NT2/D1 (cell line): ENCODE measurements around the gene N4BP3.

Experiments used
- DNase-seq: peaks from one replicate; pipeline ENCODE4 v3.0.0-alpha.2; 2011; ENCODE audit warnings: low read depth, low spot score
- H3K27me3 ChIP-seq: 2 replicates; pipeline ENCODE4 v1.6.0; 2011; ENCODE audit warnings: mild to moderate bottlenecking; ENCODE audit not compliant: insufficient read length, insufficient read depth
- H3K36me3 ChIP-seq: 2 replicates; pipeline ENCODE4 v1.6.1; 2011; ENCODE audit warnings: mild to moderate bottlenecking, low read length, mixed read lengths; ENCODE audit not compliant: insufficient read depth, insufficient read length
- H3K4me1 ChIP-seq: 2 replicates; pipeline ENCODE4 v1.5.1; 2011; ENCODE audit not compliant: insufficient read depth, insufficient read length
- H3K4me3 ChIP-seq: 2 replicates; pipeline ENCODE4 v1.5.1; 2011; ENCODE audit warnings: low read depth; ENCODE audit not compliant: insufficient read length
- H3K9ac ChIP-seq: 2 replicates; pipeline ENCODE4 v1.6.0; 2011; ENCODE audit warnings: low read depth; ENCODE audit not compliant: insufficient read length
- H3K9me3 ChIP-seq: 2 replicates; pipeline ENCODE4 v1.5.1; 2011; ENCODE audit warnings: mild to moderate bottlenecking, low read length; ENCODE audit not compliant: insufficient read depth
- SUZ12 ChIP-seq: IDR thresholded peaks from 2 replicates; pipeline ENCODE4 v1.6.1; 2011; ENCODE audit not compliant: insufficient read length, insufficient read depth; ENCODE audit errors: extremely low read depth
- YY1 ChIP-seq: IDR thresholded peaks from 2 replicates; pipeline ENCODE4 v1.6.1; 2011; ENCODE audit not compliant: insufficient read length, insufficient read depth
- ZNF274 ChIP-seq: IDR thresholded peaks from 2 replicates; pipeline ENCODE4 v1.6.1; 2011; ENCODE audit warnings: mild to moderate bottlenecking, low read depth, low read length

Gene N4BP3

GRCh38 chr5:178106086-178106485 is 7.2 kb upstream of the N4BP3 start:
- no peak for TF ChIP-seq ZNF274
- no peak for TF ChIP-seq SUZ12
- TF ChIP-seq YY1: no peak
- Histone ChIP-seq H3K4me1 (peaks cover 5% of the 10 kb centered on the region), H3K9me3 (no peaks in the 10 kb centered on the region), H3K36me3 (no peaks in the 10 kb centered on the region), H3K27me3 (no peaks in the 10 kb centered on the region), H3K9ac (no peak overlapping the region), H3K4me3 (no peak overlapping the region)
- DNase-seq: no peak

GRCh38 chr5:178106556-178107239 is 6.6 kb upstream of the N4BP3 start:
- Histone ChIP-seq H3K4me1 (peaks cover 5% of the 10 kb centered on the region), H3K9me3 (no peaks in the 10 kb centered on the region), H3K9ac (no peak overlapping the region), H3K4me3 (no peak overlapping the region), H3K27me3 (no peaks in the 10 kb centered on the region), H3K36me3 (no peaks in the 10 kb centered on the region)
- DNase-seq: no peak
- TF ChIP-seq ZNF274 (no peak), SUZ12 (no peak), YY1 (no peak)

GRCh38 chr5:178107756-178108310 is 5.5 kb upstream of the N4BP3 start:
- DNase-seq: no peak
- H3K4me1 ChIP-seq: peaks cover 5% of the 10 kb centered on the region
- no peak overlapping the region for H3K9ac ChIP-seq
- H3K9me3 ChIP-seq: no peaks in the 10 kb centered on the region
- no peaks in the 10 kb centered on the region for H3K36me3 ChIP-seq
- TF ChIP-seq YY1 (no peak), SUZ12 (no peak), ZNF274 (no peak)
- no peaks in the 10 kb centered on the region for H3K27me3 ChIP-seq
- H3K4me3 ChIP-seq: no peak overlapping the region

GRCh38 chr5:178108446-178108845 is 4.9 kb upstream of the N4BP3 start:
- Histone ChIP-seq H3K4me1 (peaks cover 5% of the 10 kb centered on the region), H3K9ac (peak overlapping the region; percentile 8), H3K4me3 (no peak overlapping the region), H3K9me3 (no peaks in the 10 kb centered on the region), H3K36me3 (no peaks in the 10 kb centered on the region), H3K27me3 (no peaks in the 10 kb centered on the region)
- TF ChIP-seq ZNF274 (no peak), SUZ12 (no peak), YY1 (no peak)
- DNase-seq: no peak

- TF ChIP-seq YY1: no peak
- no peak for TF ChIP-seq SUZ12
- no peak for TF ChIP-seq ZNF274
- DNase-seq: no peak
- Histone ChIP-seq H3K4me3 (no peak overlapping the region), H3K9me3 (no peaks in the 10 kb centered on the region), H3K27me3 (no peaks in the 10 kb centered on the region), H3K9ac (peak overlapping the region; percentile 8), H3K36me3 (no peaks in the 10 kb centered on the region), H3K4me1 (peaks cover 5% of the 10 kb centered on the region)
These were observed 4.4 kb upstream of the N4BP3 start for GRCh38 chr5:178108966-178109365.

- H3K27me3 ChIP-seq: no peaks in the 10 kb centered on the region
These were observed 2.8 kb upstream of the N4BP3 start for GRCh38 chr5:178110511-178110910.

GRCh38 chr5:178111925-178112324 is 1.4 kb upstream of the N4BP3 start:
- Histone ChIP-seq H3K27me3 (no peaks in the 10 kb centered on the region), H3K36me3 (no peaks in the 10 kb centered on the region), H3K9ac (no peak overlapping the region), H3K4me3 (no peak overlapping the region), H3K9me3 (no peaks in the 10 kb centered on the region), H3K4me1 (peaks cover 16% of the 10 kb centered on the region)
- no peak for TF ChIP-seq YY1
- TF ChIP-seq ZNF274: no peak
- TF ChIP-seq SUZ12: no peak
- DNase-seq: no peak

More at GRCh38 chr5:178110511-178110910, 2.8 kb upstream of the N4BP3 start:
- TF ChIP-seq ZNF274 (no peak), SUZ12 (no peak), YY1 (no peak)
- peaks cover 10% of the 10 kb centered on the region for H3K4me1 ChIP-seq
- H3K9ac ChIP-seq: no peak overlapping the region
- H3K36me3 ChIP-seq: no peaks in the 10 kb centered on the region
- H3K4me3 ChIP-seq: no peak overlapping the region
- DNase-seq: no peak
- no peaks in the 10 kb centered on the region for H3K9me3 ChIP-seq
